Activated effector memory CD4-positive, alpha-beta T cell treated with Interleukin-2 at 50 U/mL for 16 hours (primary cell): Measurements from ENCODE around the gene CXCL11.
"Not testable (repeated sequence)": the region's sequence is repeated elsewhere in the genome, so short reads cannot be mapped to it uniquely, and the experiment has no call there.

Experiments
- DNase-seq: peaks from one replicate; pipeline ENCODE4 v3.0.0-alpha.2; 2020

CXCL11 gene

DNA sequence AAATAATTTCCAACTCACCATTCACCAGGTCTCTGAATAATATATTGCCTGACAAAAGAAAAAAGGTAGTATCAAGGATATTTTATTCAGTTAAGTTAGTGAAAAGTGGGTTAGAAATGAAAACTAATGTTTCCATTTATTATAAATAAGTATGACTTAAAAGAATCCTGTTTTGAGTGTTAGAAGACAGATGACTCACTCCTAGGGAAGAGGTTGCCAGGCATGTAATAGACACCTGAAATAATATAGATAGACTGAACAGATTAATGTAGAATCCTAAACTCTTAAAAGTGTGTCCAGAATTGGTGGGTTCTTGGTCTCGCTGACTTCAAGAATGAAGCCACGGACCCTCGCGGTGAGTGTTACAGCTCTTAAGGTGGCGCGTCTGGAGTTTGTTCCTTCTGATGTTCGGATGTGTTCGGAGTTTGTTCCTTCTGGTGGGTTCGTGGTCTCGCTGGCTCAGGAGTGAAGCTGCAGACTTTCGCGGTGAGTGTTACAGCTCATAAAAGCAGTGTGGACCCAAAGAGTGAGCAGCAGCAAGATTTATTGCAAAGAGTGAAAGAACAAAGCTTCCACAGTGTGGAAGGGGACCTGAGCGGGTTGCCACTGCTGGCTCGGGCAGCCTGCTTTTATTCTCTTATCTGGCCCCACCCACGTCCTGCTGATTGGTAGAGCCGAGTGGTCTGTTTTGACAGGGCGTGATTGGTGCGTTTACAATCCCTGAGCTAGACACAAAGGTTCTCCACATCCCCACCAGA, 6.5 kb upstream of the CXCL11 start:
- DNase-seq = not testable (repeated sequence)

DNA sequence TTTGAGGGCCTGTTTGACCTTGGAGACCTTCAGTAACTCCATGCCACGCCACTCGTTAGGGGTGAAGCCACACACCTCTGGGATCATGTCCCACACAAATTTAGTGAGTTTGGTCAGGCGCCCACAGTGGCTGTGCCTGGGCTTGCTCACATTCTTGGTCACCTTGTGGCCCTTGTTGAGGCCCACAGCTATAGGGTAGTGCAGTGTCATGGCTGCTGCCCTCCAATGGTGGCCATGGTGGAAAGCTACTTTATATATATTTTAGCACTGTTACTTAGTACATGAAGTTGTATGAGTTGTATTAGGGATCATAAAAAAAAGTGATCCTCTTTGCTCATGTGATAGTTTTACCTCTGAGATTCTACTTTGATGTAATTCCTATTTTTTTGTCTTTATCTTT, 985 bp upstream of the CXCL11 start:
- no peak for DNase-seq

DNA sequence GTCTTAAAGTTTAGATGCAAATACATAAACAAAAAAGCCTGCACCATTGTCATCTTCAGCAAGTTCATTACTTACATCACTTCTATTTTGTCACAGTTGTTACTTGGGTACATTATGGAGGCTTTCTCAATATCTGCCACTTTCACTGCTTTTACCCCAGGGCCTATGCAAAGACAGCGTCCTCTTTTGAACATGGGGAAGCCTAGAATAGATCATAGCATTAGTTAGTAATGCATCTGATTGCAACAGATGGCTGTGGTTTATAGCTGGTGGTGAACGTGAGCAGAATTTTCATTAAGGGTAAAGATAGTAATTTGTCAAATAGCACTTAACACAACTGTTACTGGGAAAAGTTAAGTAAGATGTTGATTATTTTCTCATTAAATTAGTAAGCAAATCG, 729 bp downstream of the CXCL11 start:
- DNase-seq = no peak

- DNase-seq = no peak
Measured at GRCh38 chr4:76029300-76029699, 6.6 kb downstream of the CXCL11 start.

- DNase-seq = no peak
Measured at GRCh38 chr4:76028350-76028765, 7.5 kb downstream of the CXCL11 start.

- no peak for DNase-seq
Measured at GRCh38 chr4:76024065-76024464, 11.8 kb downstream of the CXCL11 start.

DNA sequence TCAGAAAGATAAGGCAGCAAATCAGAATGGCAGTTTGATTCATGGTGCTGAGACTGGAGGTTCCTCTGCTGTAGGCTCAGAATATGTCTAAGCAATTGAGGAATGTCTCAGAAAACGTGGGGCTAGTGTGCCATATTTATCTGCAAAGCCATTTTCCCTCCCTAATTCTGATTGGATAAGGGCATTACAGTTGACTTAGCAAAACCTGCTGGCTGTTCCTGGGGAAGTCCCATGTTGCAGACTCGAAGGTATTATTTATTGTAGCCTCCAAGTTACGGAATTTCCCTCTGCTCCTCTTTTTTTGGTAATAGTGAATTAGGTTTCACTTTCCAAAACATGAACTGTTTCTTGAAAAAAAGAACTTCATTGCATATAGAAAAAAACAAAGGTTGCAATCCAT, 12.5 kb downstream of the CXCL11 start, which contains the start of gene CXCL10:
TSS of gene CXCL10 (minus strand) at position 109 of the 400 bp plus-strand sequence. CDS start at position 43, 66 bp downstream.
- no peak for DNase-seq

- DNase-seq = no peak
Measured at GRCh38 chr4:76022677-76023076, 13.2 kb downstream of the CXCL11 start.

- DNase-seq = no peak
Measured at GRCh38 chr4:76022031-76022430, 13.8 kb downstream of the CXCL11 start.

DNA sequence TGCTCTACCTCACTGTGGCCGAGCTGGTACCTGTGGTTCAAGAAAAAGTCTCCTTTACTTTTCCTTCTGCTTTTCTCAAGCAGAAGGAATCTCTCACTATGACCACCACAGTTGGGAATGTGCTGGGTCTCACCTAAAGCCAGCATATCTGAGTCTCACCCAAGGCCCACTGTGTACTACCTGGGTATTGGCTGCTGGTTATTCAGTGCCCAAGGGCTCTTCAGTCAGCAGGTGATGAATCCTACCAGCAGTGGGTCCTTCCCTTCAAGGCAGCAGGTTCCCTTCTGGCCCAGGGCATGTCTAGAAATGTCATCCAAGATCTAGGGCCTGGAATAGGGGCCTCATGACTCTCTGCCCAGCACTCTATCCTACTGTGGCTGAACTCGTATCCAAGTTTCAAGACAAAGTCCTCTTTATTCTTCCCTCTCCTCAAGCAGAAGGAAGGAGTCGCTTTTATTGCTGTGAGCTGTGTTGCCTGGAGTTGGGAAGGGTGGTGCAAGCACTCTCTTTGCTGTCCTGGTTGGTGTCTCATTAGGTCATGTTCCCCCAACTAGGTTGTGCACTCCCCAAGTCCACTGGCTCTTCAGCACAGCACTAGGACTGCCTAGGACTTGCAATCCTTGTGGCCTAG, 18.7 kb downstream of the CXCL11 start:
- DNase-seq = no peak

- no peak for DNase-seq
Measured at GRCh38 chr4:76016393-76016792, 19.5 kb downstream of the CXCL11 start.

DNA sequence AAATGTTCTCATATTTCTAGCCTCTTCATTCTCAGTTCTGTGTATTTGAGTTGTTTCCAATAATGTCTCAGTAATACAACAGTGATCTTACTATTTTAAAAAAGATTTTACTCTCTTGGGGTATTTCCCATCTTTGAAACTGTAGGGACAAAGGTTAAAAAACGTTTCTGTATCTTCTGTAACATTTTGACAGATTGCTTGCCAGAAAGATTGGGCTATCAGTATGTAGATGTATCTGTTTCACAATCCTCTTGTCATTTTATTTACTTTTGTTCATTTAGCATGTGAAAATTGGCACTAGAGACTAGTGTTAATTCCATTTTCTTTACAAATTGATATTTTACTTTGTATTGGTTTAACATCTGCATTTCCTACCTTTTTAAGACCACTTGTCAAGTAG, 22.3 kb downstream of the CXCL11 start:
- DNase-seq = no peak

- no peak for DNase-seq
Measured at GRCh38 chr4:76012388-76012801, 23.5 kb downstream of the CXCL11 start.

DNA sequence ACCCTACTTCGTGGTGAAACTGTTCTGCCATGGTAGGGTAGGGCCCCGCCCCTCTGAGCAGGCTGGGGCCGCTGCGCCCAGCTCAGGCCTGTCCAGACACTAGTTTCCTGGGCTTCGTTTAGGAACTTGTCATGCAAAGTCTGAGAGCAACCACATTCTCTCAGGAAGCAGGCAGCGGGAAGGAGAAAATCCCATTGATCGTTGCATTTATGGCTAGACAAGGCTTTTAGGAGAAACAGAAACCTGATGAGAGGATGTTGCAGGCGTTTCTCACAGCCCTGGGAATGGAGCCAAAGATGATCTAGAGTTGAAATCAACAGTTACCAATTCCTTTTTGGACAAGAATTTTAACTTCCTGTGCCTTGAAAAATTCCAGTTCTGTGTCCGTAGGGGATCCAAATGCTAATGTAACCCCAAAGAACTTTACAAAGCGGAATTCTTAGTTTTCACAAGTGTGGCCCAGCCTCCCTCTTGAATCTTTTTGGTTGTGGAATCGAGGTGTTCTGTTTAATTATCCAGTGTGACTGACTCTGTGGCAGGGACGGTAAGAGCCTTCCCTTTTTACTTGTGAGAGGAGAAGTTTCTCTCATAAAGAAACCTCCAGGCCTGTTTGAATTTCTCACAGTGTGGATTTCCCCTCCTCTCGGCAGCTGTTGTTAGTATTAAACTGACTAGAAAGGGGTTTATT, 24.0 kb downstream of the CXCL11 start:
- no peak for DNase-seq

GRCh38 chr4:76011018-76011670, 24.7 kb downstream of the CXCL11 start:
- no peak for DNase-seq

- no peak for DNase-seq
Measured at GRCh38 chr4:76010576-76010975, 25.3 kb downstream of the CXCL11 start.

DNA sequence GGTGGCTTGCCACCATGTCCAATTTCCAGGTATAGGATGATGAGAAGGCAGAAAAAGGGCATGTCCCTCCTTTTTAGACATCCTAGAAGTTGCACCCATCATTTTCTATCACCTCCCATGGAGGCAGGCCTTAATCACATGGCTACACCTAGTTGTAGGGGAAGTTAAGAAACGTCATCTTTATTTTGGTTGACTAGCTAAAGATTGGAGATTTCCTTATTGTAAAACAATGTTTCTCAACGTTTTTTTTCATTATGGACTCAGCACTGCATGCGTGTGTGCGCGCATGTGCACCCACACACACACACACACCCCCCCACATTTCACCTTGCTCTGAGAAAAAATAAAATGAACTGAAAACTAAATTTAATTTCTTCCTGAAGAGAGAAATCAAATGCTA, 26.6 kb downstream of the CXCL11 start:
- DNase-seq = no peak

DNA sequence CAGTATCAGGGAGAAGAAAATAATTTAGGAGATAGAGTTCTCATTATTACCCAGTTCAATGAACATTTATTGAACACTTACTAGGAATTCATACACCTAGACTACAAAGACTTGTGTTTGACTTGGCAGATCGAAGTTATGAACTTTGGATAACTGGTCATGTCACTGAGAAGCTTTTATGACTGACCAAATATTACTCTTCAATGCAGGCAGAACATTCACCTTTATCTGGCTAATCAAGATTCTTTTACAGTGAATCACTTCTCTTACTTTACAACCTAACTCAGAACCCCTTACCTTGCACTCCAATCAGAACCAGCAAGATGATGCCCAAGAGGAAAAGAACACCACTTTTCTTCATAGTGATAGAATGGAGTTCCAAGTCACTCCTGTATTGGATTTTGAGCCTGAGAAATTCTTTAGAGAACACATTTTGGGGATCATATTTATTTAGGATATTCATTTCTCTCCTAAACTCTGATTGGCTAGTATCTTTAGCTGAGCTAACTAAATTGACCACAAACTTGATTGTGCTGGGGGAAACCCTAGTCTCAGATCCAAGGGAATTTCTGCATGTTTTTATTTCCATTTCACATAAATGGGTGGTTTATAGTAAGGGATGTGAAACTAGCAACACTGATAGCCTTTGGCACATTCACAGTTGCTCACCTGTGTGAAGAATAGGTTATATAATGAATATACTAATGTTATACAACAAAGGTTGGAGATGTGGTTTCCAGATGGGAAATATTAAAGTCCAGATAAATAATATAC, 28.6 kb downstream of the CXCL11 start, which contains the start of gene CXCL9:
TSS of gene CXCL9 (minus strand) at position 421 of the 774 bp plus-strand sequence. CDS start at position 361, 60 bp downstream.
- no peak for DNase-seq

GRCh38 chr4:76003620-76004019, 32.2 kb downstream of the CXCL11 start:
- DNase-seq = no peak

GRCh38 chr4:76003035-76003434, 32.8 kb downstream of the CXCL11 start:
- DNase-seq = no peak

DNA sequence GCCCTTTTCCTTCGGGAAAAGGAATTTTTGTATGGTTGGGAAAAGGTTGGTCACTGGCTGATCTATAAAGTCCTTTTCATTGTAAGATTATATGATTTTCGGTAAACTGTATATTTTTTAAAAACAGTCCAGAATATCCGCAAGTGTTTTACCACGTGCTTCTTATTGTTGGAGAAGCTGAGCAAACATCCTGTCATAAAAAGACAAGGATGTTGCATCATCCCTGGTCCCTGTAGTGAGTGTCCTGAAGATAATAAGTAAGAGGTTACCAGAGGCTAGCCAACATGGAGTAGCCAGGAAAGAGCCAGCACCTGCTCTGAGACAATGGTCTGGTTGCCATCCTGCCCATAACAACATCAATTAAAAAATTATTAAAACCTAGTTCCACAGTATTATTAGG, 33.7 kb downstream of the CXCL11 start:
- no peak for DNase-seq

GRCh38 chr4:76001700-76002099, 34.2 kb downstream of the CXCL11 start:
- DNase-seq = no peak
